8988T (cell line): Measurements from ENCODE around the gene PYY.
"Not testable (repeated sequence)": the region's sequence is repeated elsewhere in the genome, so short reads cannot be mapped to it uniquely, and the experiment has no call there.

Experiments used
- DNase-seq: peaks from one replicate; pipeline ENCODE4 v3.0.0; 2011

The PYY gene

GRCh38 chr17:43976963-43977837, 23.5 kb upstream of the PYY start:
- no peak for DNase-seq

GRCh38 chr17:43975898-43976297, 22.2 kb upstream of the PYY start:
- no peak for DNase-seq

DNA sequence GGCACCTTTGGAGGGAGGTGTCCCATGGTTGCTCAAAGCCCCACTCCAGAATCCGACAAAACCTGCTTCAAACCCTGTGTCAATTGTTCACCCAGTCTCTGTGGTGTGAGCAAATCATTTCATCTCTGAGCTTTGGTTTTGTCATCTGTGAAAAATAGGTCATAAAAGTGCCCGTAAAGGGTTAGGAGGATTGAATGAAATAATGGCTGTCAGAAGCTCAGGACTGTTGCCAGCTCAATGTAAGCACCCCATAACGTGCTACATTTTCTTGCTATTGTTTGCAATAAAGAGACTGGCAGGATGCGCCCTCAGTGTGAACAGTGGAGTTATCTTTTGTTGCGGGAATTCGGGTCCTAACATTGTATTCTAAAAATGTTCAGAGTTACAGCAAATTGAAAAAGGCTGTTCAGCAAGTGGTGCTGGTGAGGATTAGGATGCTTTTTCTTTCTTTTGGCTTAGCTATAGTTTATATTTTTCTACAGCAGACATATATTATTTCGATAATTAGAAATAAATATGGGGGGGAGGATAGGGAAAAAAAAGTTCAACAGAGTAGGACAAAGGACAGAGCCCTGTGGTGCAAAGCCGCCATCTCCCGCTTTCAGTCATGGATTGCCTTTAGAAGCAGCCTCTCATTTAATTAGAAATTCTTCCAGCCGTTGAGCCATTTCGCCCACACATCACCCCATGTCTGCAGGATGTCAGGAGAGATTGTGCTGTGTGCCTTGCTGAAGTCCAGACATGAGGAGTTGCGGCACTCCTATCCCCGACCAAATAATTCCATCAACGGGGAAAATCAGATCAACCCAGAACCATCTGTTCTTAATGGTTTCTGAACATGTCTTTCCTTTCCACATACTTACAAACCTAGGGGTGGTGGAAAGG, 20.9 kb upstream of the PYY start:
- DNase-seq, result no peak

DNA sequence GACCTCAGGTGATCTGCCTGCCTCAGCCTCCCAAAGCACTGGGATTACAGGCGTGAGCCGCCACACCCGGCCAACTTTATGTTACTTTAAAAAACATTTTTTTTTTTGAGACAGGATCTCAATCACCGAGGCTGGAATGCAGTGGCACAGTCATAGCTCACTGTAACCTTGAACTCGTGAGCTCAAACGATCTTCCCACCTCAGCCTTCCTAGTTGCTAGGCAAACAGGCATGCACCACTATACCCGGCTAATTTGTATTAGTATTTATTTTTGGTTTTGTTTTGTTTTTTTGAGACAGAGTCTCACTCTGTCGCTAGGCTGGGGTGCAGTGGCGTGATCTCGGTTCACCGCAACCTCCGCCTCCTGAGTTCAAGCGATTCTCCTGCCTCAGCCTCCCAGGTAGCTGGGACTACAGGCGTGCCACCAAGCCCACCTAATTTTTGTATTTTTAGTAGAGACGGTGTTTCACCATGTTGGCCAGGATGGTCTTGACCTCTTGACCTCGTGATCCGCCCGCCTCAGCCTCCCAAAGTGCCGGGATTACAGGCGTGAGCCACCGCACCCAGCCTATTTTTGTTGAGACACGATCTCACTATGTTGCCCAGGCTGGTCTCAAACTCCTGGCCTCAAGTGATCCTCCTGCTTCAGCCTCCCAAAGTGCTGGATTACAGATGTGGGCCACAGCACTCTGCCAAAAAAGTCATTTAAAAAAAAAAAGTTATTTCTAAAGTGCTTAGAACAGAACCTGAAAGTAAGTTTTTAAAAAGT, 18.9 kb upstream of the PYY start:
- not testable (repeated sequence) for DNase-seq

- DNase-seq, result not testable (repeated sequence)
Measured at GRCh38 chr17:43971436-43971835, 17.7 kb upstream of the PYY start.

DNA sequence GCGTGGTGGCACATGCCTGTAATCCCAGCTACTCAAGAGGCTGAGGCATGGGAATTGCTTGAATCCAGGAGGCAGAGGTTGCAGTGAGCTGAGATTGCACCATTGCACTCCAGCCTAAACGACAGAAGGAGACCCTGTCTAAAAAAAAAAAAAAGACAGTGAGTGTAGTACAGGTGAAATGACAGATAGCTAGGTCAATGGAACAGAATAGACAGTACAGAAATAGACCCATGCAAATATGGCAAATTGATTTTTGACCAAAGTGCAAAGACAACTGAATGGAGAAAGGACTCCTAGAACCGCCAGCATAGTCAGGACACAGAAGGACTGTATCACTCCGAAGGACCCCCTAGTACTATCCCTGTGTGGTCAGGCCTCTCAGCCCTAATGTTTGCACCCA, 16.6 kb upstream of the PYY start:
- DNase-seq, result no peak

DNA sequence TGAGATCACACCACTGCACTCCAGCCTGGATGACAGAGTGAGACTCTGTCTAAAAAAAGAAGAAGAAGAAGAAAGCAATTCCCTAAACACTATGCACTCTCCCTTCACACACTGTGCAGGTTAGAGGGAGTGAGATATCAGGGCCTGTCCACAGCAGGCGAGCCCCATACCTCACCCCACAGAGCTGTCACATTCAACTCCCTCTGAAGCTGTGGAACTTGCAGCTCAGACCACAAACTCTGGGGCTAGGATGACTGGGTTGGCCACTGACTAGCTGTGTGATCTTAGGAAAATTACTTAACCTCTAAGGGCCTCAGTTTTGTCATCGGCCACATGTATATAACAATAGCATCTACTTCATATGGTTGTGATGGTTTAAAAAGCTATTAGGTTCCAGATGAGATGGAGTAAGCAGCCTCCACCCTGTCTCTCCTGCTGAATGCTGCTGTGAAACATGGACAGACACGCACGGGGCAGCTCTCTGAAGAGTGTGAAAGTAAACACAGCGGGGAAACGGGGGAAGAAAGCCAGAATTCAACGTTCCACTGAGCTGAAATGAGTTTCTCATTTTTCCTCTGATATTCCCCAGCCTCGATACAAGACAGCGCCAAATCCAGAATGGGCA, 13.6 kb upstream of the PYY start:
- no peak for DNase-seq

DNA sequence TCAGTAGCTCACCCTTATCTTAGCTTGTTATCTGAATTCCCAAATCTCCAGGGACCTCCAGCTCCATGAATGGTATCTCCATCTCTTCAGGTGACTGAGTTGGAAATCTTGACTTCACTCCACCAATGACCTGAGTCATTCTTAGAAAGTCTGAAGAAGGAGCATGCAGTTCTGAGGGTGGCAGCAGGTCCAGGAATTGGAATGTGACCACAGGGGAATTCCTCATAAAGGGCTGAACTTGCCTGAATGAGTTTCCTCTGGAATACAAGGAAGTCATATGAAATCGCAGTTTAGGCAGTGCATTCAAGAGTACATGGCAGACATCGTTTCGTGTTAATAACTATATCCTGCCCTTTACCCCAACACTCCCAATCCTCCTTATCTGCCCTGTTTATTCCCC, 12.5 kb upstream of the PYY start:
- no peak for DNase-seq

DNA sequence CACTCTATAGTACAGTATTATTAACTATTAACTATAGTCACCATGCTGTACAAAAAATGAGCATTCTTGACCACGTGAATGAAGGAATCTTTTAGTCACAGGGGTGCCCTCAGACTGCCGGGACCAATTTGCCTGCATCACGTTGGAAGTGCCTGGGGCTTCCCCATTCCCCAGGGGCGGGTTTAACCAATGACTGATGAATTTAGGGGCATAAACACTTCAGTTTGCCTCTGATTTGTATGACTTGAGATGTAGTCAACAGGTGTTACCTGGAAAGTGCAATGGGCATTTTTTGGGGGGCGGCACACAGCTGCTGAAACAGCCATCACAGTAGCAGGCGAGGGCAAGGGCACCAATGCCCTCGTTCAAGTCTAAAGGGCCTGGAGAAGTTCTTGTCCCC, 8.7 kb upstream of the PYY start:
- DNase-seq, result no peak

DNA sequence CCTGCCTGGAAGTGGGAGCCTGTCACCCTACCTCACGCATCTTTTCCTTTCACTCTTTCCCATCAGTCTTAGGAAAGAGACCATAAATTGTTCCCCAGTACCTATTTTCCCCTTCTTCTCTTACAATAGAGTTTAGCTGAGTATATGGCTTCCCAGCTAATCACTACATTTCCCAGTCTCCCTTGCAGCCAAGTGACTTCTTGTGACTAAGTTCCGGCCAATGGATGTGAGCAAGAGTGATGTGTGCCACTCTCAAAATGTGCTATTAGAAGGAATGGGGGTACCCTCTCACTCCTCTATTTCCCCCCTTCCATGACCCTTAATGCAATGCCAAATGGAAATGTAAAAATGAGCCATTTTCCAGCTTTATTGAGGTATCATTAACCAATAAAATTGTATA, 8.2 kb upstream of the PYY start:
- no peak for DNase-seq

- not testable (repeated sequence) for DNase-seq
Measured at GRCh38 chr17:43961292-43961691, 7.6 kb upstream of the PYY start.

GRCh38 chr17:43958748-43959352, 5.1 kb upstream of the PYY start:
- no peak for DNase-seq

DNA sequence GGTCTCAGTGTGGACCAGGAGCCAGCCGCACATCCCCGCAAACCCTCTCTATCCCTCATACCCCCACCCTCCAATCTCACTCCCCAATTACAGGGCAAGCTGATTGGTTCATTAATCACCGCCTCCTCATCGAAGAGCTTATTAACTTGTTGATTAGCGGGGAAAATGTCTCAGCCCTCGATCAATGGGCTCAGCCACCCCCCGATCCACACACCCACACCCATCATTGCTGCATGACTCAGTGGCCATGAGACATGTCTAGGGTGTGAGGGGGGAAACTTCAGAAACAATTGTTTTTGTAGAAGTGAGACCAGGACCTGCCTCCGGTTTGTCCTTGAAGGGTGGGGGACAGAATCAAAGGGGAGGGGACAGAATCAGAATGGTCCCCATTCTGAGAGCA, 2.5 kb upstream of the PYY start:
- DNase-seq, result no peak

GRCh38 chr17:43952724-43953666, 745 bp downstream of the PYY start:
- DNase-seq, result no peak

DNA sequence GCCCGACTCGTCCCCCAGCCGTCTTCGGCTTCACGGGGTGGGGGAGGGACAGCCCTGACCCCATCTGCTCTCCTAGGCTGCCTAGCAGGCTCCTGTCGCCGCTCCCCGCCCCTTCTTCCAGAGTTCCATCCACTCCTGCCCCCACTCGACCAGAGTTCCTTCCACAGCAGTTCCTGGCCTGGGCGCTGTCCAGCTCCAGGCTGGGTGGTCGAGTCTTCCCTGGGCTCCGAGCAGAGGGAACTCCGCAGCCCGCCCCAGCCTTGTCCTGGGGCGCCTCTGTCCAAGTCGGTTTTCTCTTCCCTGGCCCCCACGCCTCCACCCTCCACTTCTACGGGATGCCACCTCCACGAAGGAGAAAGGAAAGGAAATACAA, 1.4 kb downstream of the PYY start:
- DNase-seq, result no peak

DNA sequence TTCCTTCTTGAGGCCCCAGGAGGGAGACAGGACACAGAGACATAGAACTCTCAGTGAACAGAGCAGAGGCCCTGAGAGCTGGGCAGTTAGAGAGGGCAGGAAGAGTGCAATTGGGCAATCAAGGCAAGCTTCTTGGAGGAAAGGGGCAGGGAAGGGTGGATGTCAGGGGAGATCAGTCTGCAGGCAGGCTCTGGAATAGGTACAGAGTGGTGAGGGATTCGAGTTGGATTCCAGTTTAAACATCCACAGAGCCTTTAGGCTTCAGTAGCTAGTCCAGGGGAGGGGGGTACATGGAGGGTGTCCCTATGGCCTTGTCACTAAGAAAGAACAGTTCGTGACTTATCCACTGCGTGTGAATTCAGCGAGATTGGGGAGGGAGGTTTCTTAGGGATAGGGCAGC, 2.0 kb downstream of the PYY start:
- no peak for DNase-seq

GRCh38 chr17:43950554-43950953, 3.2 kb downstream of the PYY start:
- DNase-seq, result no peak

DNA sequence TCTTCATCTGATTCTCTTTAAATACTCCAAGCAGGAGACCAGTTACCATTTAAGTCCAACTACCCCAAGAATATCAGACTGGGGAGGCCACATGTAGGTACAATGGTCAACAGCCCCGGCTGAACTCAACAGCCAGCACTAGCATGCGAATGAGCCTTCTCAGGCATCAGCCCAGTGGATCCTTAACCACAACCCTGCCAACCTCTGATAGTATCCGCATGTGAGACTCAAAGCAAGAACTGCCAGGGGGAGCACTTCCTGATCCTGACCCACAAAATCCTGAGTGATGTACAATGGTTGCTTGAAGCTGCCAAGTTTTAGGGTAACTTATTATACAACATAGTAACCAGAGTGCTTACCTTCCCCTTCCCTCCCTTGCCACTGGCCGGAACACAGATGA, 4.0 kb downstream of the PYY start:
- DNase-seq, result no peak

DNA sequence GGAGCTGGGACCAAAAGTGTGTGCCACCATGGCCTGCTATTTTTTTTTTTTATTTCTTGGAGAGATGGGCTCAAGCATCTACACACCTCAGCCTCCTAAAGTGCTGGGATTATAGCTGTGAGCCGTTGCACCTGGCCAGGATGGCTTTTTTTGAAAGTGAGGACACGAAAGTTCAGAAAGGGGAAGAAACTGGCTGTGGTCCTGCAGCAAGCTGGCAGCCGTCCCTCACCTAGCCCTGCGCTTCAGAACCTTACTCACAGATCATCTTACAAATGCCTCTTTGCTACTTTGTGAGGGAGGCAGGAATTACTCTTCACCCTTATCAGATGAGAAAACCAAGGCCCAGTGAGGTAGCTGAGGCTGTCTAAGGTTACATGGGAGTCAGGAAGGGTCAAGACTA, 7.0 kb downstream of the PYY start:
- DNase-seq, result no peak

DNA sequence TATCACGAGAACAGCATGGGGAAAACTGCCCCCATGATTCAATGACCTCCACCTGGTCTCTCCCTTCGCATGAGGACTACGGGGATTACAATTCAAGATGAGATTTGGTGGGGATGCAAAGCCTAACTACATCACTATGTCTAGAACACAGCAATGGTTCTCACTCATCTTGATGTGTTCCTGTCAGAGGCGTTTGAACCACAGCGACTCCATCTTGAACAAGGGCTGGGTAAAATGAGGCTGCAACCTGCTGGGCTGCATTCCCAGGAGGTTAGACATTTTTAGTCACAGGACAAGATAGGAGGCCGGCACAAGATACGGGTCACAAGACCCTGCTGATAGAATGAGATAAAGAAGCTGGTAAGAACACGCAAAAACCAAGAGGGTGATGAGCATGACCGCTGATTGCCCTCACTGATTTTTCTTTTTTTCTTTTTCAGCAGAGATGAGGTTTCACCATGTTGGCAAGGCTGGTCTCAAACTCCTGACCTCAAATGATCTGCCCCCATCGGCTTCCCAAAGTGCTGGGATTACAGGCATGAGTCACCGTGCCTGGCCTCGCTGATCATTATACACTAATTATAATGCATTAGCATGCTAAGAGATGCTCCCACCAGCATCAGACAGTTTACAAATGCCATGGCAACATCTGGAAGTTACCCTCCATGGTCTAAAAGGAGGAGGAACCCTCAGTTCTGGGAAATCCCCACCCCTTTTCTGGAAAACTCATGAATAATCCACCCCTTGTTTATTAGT, 8.5 kb downstream of the PYY start:
- no peak for DNase-seq
